GM23338 (cell line): Measurements from ENCODE around the gene CEACAM21.

Experiments used
- CREB1 ChIP-seq: fragments of 250-450 bp; sonication (Bioruptor Pico); IDR thresholded peaks from 2 replicates; pipeline ENCODE4 v1.5.0; 2020; ENCODE audit warnings: low read depth, mild to moderate bottlenecking, moderate library complexity
- CTCF ChIP-seq, 2 experiments: fragments of 200-600 bp in 1 of 2; sonication (generic) in 1 of 2; conservative IDR thresholded peaks; 2 replicates each; pipeline versions ENCODE4 v1.5.1 to v1.6.1; 2016 to 2017; ENCODE audit warnings: antibody characterized with exemption in 2 of 2, low read depth in 2 of 2, mild to moderate bottlenecking in 2 of 2, moderate library complexity in 1 of 2
- ETS1 ChIP-seq: IDR thresholded peaks from 2 replicates; pipeline ENCODE4 v1.6.1; 2016; ENCODE audit warnings: antibody characterized with exemption
- EZH2 ChIP-seq: fragments of 200-600 bp; sonication (generic); IDR thresholded peaks from one replicate; pipeline ENCODE4 v1.8.0; 2017; ENCODE audit warnings: antibody characterized with exemption, mild to moderate bottlenecking, low read depth; ENCODE audit not compliant: unreplicated experiment
- EZH2phosphoT487 ChIP-seq: fragments of 200-600 bp; sonication (generic); IDR thresholded peaks from one replicate; pipeline ENCODE4 v1.8.1; 2018; ENCODE audit warnings: antibody characterized with exemption; ENCODE audit not compliant: unreplicated experiment
- JUNB ChIP-seq: IDR thresholded peaks from one replicate; pipeline ENCODE4 v1.6.1; 2016; ENCODE audit warnings: antibody characterized with exemption; ENCODE audit not compliant: unreplicated experiment
- NANOG ChIP-seq: IDR thresholded peaks from 2 replicates; pipeline ENCODE4 v1.6.1; 2016; ENCODE audit warnings: antibody characterized with exemption, borderline replicate concordance
- POLR2AphosphoS5 ChIP-seq: IDR thresholded peaks from 2 replicates; pipeline ENCODE4 v1.6.1; 2016; ENCODE audit warnings: antibody characterized with exemption, low read depth
- REST ChIP-seq: IDR thresholded peaks from one replicate; pipeline ENCODE4 v1.6.1; 2018; ENCODE audit warnings: antibody characterized with exemption; ENCODE audit not compliant: unreplicated experiment
- STAT1 ChIP-seq: IDR thresholded peaks from one replicate; pipeline ENCODE4 v1.6.1; 2016; ENCODE audit warnings: antibody characterized with exemption; ENCODE audit not compliant: unreplicated experiment
- ZNF114 ChIP-seq: fragments of 250-450 bp; sonication (Bioruptor Pico); IDR thresholded peaks from 2 replicates; pipeline ENCODE4 v1.5.0; 2020; ENCODE audit warnings: mild to moderate bottlenecking, moderate library complexity
- ZNF331 ChIP-seq: fragments of 250-450 bp; sonication (Bioruptor Pico); IDR thresholded peaks from 2 replicates; pipeline ENCODE4 v1.5.0; 2020; ENCODE audit warnings: low read depth, mild to moderate bottlenecking, moderate library complexity
- ZNF462 ChIP-seq: fragments of 250-450 bp; sonication (Bioruptor Pico); IDR thresholded peaks from 2 replicates; pipeline ENCODE4 v1.5.0; 2020; ENCODE audit warnings: mild to moderate bottlenecking, moderate library complexity

GRCh38 chr19:41543582-41543981 lies 32.4 kb upstream of the CEACAM21 start:
- TF ChIP-seq CTCF (conservative IDR thresholded peaks at IDR 0.05; ENCODE audit: low read depth in 2 of 2) (no peak), EZH2phosphoT487 (no peak), POLR2AphosphoS5 (no peak), REST (no peak), EZH2 (no peak), JUNB (no peak), NANOG (no peak), ETS1 (no peak), CREB1 (CRISPR knock-in tag) (no peak), ZNF462 (CRISPR knock-in tag) (no peak), ZNF331 (CRISPR knock-in tag) (no peak), STAT1 (no peak), ZNF114 (no peak)
